Measurements from ENCODE around the gene EAF1. TPM values are rescaled to one million over a fixed set of nuclear protein-coding genes. Genes with fewer than 3 reads are reported as not detected.

Gene EAF1
- total RNA-seq, 2 experiments from 2014 or later = 21.6 to 23.8 TPM

DNA sequence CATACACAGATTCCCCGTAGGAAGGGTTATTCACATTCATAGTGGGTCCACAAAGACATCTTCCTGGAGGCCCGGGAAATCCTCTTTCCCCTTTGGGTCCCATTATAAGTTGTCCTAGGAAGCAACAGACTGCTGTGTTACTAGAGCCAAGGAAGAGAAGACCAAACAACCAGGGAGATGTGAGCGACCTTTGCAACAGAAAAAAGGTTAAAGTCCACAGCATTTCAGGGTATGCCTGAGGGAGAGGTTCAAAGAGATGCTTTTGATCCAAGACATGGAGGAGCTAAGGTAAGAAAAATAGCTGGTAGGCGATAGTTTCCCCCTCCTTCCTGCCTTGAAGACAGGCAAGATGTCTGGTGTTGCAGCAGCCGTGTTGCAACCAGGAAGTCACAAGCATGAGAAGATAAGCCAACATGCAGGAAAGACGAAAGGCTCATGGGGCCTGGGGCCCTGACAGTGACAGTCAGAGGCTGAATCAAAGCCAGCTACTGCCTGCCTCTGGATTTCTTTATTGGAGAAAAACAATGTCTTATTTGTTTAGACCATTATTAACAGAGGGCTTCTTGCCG lies 30.9 kb downstream of the EAF1 start:
- H3K4me1 ChIP-seq (ENCODE audit: insufficient read depth, low read length, poor library complexity, severe bottlenecking) = no peaks in the 10 kb centered on the region
- H3K9me2 ChIP-seq (ENCODE audit: insufficient read depth, low read length) = no peaks in the 10 kb centered on the region
- no peak overlapping the region for H3K27ac ChIP-seq (ENCODE audit: low read depth, low read length, poor library complexity, severe bottlenecking)
- no peak overlapping the region for H2AFZ ChIP-seq (ENCODE audit: low read length)
- no peak overlapping the region for H3K4me3 ChIP-seq (ENCODE audit: low read depth, low read length, poor library complexity, severe bottlenecking)
- no peaks in the 10 kb centered on the region for H3K36me3 ChIP-seq (ENCODE audit: insufficient read depth, low read length)
- BruUV-seq (replicated peaks) = no TSS peak
- no peaks in the 10 kb centered on the region for H3K9me3 ChIP-seq (ENCODE audit: low read length)
- no peaks in the 10 kb centered on the region for H3K79me2 ChIP-seq (ENCODE audit: insufficient read depth, low read depth, low read length)
- TF ChIP-seq EZH2phosphoT487 (IDR thresholded peaks at IDR 0.05; ENCODE audit: borderline replicate concordance, low read depth, low read length) = no peak
- TF ChIP-seq, protein P1, sequence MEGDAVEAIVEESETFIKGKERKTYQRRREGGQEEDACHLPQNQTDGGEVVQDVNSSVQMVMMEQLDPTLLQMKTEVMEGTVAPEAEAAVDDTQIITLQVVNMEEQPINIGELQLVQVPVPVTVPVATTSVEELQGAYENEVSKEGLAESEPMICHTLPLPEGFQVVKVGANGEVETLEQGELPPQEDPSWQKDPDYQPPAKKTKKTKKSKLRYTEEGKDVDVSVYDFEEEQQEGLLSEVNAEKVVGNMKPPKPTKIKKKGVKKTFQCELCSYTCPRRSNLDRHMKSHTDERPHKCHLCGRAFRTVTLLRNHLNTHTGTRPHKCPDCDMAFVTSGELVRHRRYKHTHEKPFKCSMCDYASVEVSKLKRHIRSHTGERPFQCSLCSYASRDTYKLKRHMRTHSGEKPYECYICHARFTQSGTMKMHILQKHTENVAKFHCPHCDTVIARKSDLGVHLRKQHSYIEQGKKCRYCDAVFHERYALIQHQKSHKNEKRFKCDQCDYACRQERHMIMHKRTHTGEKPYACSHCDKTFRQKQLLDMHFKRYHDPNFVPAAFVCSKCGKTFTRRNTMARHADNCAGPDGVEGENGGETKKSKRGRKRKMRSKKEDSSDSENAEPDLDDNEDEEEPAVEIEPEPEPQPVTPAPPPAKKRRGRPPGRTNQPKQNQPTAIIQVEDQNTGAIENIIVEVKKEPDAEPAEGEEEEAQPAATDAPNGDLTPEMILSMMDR (conservative IDR thresholded peaks at IDR 0.05; ENCODE audit: low read length) = no peak
- DNase-seq (ENCODE audit: low spot score) = no peak
- H4K20me1 ChIP-seq (ENCODE audit: insufficient read depth, low read length) = no peaks in the 10 kb centered on the region
- ChIA-PET CTCF (ENCODE audit: unreplicated experiment) (no interaction called here), POLR2A (interaction anchor here (0.8 kb wide), 1 partner anchor 8 kb away, joined by 3 read pairs; no protein-coding TSS in a partner anchor)
- intact Hi-C loops (cut with micrococcal nuclease; ENCODE audit: unreplicated experiment) = no loop called here
- no peak overlapping the region for H3K4me2 ChIP-seq (ENCODE audit: low read length)

DNA sequence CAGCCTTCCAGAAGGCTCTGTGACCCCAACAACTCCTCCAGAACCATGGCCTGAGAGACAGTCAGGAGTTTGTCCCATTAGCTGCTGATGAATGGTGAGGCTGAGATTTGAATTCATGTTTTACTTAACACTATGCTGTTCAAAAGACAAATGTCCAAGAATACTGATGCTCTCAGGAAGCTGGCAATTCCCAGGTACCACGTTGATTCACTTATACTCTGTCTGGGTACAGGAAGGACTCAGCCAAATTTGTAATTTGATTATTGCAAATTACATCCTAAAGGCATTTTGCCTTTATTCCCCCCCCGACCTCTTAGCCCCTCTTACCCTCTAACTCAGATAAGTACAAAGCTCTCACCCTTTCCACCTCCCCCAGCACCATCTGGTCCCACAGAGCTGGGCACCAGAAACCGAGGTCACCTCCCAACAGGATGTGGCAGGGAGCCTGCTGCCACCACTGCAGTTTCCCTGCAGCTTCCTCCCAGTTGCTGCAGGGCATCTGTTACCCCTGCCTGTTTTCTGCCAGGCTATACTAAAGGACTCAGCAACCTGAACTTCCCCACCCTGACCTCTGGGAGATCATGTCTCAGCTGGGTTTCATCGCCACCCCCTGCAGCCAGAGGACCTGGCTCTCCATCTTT lies 33.6 kb downstream of the EAF1 start:
- Histone ChIP-seq H3K36me3 (ENCODE audit: insufficient read depth, low read length) (no peaks in the 10 kb centered on the region), H3K4me1 (ENCODE audit: insufficient read depth, low read length, poor library complexity, severe bottlenecking) (no peaks in the 10 kb centered on the region), H3K27ac (ENCODE audit: low read depth, low read length, poor library complexity, severe bottlenecking) (no peak overlapping the region), H3K4me2 (ENCODE audit: low read length) (no peak overlapping the region), H3K9me2 (ENCODE audit: insufficient read depth, low read length) (no peaks in the 10 kb centered on the region), H2AFZ (ENCODE audit: low read length) (no peak overlapping the region), H4K20me1 (ENCODE audit: insufficient read depth, low read length) (no peaks in the 10 kb centered on the region), H3K4me3 (ENCODE audit: low read depth, low read length, poor library complexity, severe bottlenecking) (no peak overlapping the region), H3K79me2 (ENCODE audit: insufficient read depth, low read depth, low read length) (no peaks in the 10 kb centered on the region), H3K9me3 (ENCODE audit: low read length) (no peaks in the 10 kb centered on the region)
- CTCF ChIA-PET (ENCODE audit: unreplicated experiment) = no interaction called here
- TF ChIP-seq, protein P1 (conservative IDR thresholded peaks at IDR 0.05; ENCODE audit: low read length) = no peak
- TF ChIP-seq EZH2phosphoT487 (IDR thresholded peaks at IDR 0.05; ENCODE audit: borderline replicate concordance, low read depth, low read length) = no peak
- intact Hi-C loops (cut with micrococcal nuclease; ENCODE audit: unreplicated experiment) = no loop called here
- peak; percentile 7 for DNase-seq (ENCODE audit: low spot score)
- no TSS peak for BruUV-seq (replicated peaks)
- POLR2A ChIA-PET = no interaction called here

DNA sequence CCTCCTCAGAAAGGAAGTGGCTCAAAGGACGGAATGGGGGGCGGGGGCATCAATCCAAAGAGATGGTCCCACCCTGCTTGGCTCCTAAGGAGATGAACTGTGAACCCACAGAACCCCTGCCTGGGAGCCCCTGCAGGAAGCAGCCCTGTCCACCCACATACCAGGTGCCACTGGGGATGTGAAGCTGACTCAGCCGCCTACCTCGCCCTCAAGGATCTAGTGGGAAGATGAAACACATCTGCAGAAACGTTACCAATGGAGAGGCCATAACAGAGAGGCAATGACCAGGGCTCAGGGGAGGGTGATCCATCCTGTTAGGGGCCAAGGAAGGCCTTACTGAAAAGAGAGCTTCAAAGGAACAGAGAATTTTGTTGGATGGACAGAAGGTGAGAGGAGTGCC lies 35.1 kb downstream of the EAF1 start:
- Histone ChIP-seq H3K4me3 (ENCODE audit: low read depth, low read length, poor library complexity, severe bottlenecking) (no peak overlapping the region), H3K9me3 (ENCODE audit: low read length) (no peaks in the 10 kb centered on the region), H3K79me2 (ENCODE audit: insufficient read depth, low read depth, low read length) (no peaks in the 10 kb centered on the region), H3K36me3 (ENCODE audit: insufficient read depth, low read length) (no peaks in the 10 kb centered on the region), H3K9me2 (ENCODE audit: insufficient read depth, low read length) (no peaks in the 10 kb centered on the region), H3K27ac (ENCODE audit: low read depth, low read length, poor library complexity, severe bottlenecking) (no peak overlapping the region), H3K4me2 (ENCODE audit: low read length) (no peak overlapping the region), H4K20me1 (ENCODE audit: insufficient read depth, low read length) (no peaks in the 10 kb centered on the region), H2AFZ (ENCODE audit: low read length) (no peak overlapping the region), H3K4me1 (ENCODE audit: insufficient read depth, low read length, poor library complexity, severe bottlenecking) (no peaks in the 10 kb centered on the region)
- no TSS peak for BruUV-seq (replicated peaks)
- CTCF ChIA-PET (ENCODE audit: unreplicated experiment) = no interaction called here
- intact Hi-C loops (cut with micrococcal nuclease; ENCODE audit: unreplicated experiment) = no loop called here
- TF ChIP-seq EZH2phosphoT487 (IDR thresholded peaks at IDR 0.05; ENCODE audit: borderline replicate concordance, low read depth, low read length) = no peak
- TF ChIP-seq, protein P1 (conservative IDR thresholded peaks at IDR 0.05; ENCODE audit: low read length) = no peak
- DNase-seq (ENCODE audit: low spot score) = no peak
- POLR2A ChIA-PET = no interaction called here

Data from OCI-LY7 (cell line).